Muscle of leg (tissue), 16 donors: ENCODE results near the gene GDF10. TPM values are rescaled to one million over a fixed set of nuclear protein-coding genes. Genes with fewer than 3 reads are reported as not detected.

Experiments
- DNase-seq: peaks from one replicate; pipeline ENCODE4 v3.0.0; 2013
- H3K27ac ChIP-seq: one replicate; pipeline ENCODE4 v1.5.1; 2013; ENCODE audit warnings: mild to moderate bottlenecking, low read length, control low read depth
- H3K27me3 ChIP-seq: one replicate; pipeline ENCODE4 v1.6.1; 2013; ENCODE audit warnings: low read length; ENCODE audit not compliant: control insufficient read depth, insufficient read depth
- H3K36me3 ChIP-seq: one replicate; pipeline ENCODE4 v1.6.1; 2013; ENCODE audit warnings: low read length; ENCODE audit not compliant: control insufficient read depth, insufficient read depth
- H3K4me1 ChIP-seq: one replicate; pipeline ENCODE4 v1.6.1; 2013; ENCODE audit warnings: low read length; ENCODE audit not compliant: control insufficient read depth, insufficient read depth
- H3K4me3 ChIP-seq: one replicate; pipeline ENCODE4 v1.5.1; 2013; ENCODE audit warnings: low read length, control low read depth
- H3K9me3 ChIP-seq: replicated peaks from 2 replicates; pipeline ENCODE4 v1.6.1; 2013; ENCODE audit warnings: low read depth, low read length; ENCODE audit not compliant: control insufficient read depth
- WGBS: methylation state at CpG from one replicate; pipeline ENCODE4 v1.1.5; 2013; ENCODE audit warnings: missing lambda C conversion rate; ENCODE audit not compliant: insufficient coverage; 5-methylcytosine and 5-hydroxymethylcytosine counted together
- long read RNA-seq, 11 donors: transcript quantifications; one replicate each; lab custom pipeline, GENCODE V29; 2026
- polyA plus RNA-seq, 8 donors: library from polyadenylated mRNA; unstranded; fragments of 120-200 nt; gene quantifications; one replicate each; pipeline versions ENCODE4 v1.2.1 to v1.2.3, GENCODE V29; 2013; ENCODE audit warnings: inconsistent platforms in 1 of 8, low replicate concordance in 1 of 8; ENCODE audit not compliant: insufficient read length in 8 of 8, insufficient read depth in 1 of 8
- total RNA-seq: library from RNA; stranded (reverse); fragments of 120-200 nt; gene quantifications from one replicate; pipeline ENCODE4 v1.2.4, GENCODE V29; 2013

The GDF10 gene, protein sequence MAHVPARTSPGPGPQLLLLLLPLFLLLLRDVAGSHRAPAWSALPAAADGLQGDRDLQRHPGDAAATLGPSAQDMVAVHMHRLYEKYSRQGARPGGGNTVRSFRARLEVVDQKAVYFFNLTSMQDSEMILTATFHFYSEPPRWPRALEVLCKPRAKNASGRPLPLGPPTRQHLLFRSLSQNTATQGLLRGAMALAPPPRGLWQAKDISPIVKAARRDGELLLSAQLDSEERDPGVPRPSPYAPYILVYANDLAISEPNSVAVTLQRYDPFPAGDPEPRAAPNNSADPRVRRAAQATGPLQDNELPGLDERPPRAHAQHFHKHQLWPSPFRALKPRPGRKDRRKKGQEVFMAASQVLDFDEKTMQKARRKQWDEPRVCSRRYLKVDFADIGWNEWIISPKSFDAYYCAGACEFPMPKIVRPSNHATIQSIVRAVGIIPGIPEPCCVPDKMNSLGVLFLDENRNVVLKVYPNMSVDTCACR
- 0.98 TPM for total RNA-seq
- polyA plus RNA-seq, result 1 to 10 TPM in 3 of 8 donors, under 1 TPM in 5; 0.08 to 6.1 (median 0.91) TPM
- long read RNA-seq, donor 1, result 0 reads
- long read RNA-seq, donor 2, partial matches to known transcripts, result 0 of 1 reads
- long read RNA-seq, donor 2, other reads (novel, unspliced or antisense), result 0 of 1 reads
- long read RNA-seq, donor 3, result 0 reads
- long read RNA-seq, donor 4, result 0 reads
- long read RNA-seq, donor 5, partial matches to known transcripts, result 0 of 3 reads
- long read RNA-seq, donor 5, other reads (novel, unspliced or antisense), result 0 of 3 reads
- long read RNA-seq, donor 6, result 0 reads
- long read RNA-seq, donor 7, result 0 reads
- long read RNA-seq, donor 8, result 0 reads
- long read RNA-seq, donor 9, result 0 reads
- long read RNA-seq, donor 10, result 0 reads
- long read RNA-seq, donor 11, result 0 reads

DNA sequence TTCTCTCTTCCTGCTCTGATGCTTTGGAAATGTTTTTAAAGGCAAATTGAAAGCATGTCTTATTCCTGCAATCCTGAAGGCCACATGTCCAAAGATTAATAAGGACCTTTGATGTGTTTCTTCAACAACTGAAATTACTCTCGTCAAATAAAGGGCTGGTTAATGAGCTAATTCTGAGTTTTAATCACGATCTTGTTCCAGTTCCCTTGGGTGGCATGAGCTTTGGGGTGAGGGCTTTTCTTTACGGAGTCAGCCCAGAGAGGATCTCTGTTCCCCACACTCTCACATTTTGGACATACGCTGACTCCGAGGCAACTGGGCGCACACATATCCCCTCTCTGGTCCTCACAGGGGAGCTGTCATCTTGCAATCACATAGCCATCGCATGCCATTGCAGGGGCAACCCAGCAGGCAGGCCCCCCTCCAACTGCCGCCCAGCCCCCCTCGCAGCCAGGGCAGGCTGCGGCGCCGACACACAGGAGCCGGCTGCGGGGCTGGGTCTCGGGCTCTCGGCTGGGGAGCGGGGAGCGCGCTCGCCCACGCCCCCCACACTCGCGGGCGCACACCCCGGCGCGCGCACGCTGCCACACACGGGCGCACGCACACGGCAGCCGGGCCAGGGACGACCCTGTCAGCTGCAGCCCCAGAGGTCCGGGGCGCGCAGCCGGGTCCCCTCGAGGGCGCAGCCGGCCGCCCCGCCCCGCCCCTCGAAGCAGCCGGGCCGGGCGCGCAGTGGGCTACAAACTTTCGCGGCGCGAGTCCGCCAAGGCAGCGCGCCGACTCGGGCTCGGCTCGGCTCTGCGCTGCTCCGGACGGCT is at the start of gene GDF10:
Gene GDF10 (plus strand): TSS at position 587 of the 818 bp plus-strand sequence. CDS start 455 bp downstream, outside the sequence.
- 1% methylated on average over 59 of the region's 64 CpGs for WGBS
- no peaks in the 10 kb centered on the region for H3K9me3 ChIP-seq
- peak; percentile 21 for DNase-seq
- H3K4me1 ChIP-seq, result peaks cover 19% of the 10 kb centered on the region
- peak within 1 kb of the TSS; percentile 33 for H3K4me3 ChIP-seq
- no peak within 1 kb of the TSS for H3K27ac ChIP-seq
- H3K27me3 ChIP-seq, result peaks cover 52% of the 10 kb centered on the region
- no peaks in the 10 kb centered on the region for H3K36me3 ChIP-seq

DNA sequence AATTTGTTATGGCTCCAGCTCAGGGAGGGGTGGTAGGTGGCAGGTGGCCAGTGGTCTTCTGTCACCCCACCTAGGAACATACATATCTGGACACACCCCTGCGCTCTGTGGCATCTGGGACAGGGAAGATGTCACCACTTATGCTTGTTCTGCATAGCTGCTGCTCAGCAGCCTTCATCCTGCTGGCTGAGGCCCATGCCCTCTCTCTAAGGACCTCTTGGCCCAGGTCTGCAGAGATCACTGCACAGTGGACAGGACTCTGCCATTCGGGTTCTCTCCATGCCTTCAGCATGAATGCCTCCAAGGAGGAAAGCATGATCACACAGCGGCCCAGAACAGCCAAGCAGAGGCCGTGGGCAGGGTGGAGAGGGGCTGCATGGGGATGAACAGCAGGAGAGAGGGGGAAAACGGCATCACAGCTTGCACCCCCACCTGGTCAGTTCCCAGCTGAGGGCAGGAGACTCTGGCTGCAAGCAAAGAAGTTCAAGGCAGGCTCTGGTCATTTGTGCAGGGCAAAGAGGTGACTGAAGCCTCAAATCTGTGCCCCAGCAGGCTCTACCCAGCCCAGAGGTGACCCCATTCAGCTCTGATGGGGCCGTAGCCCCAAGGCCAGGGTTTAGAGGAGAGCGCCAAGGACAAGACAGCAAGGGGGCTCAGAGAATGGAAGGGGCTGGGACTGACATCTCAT is 47.8 kb upstream of the GDF10 start:
- Histone ChIP-seq H3K36me3 (no peaks in the 10 kb centered on the region), H3K4me3 (no peak overlapping the region), H3K4me1 (peaks cover 18% of the 10 kb centered on the region), H3K9me3 (no peaks in the 10 kb centered on the region), H3K27me3 (peaks cover 10% of the 10 kb centered on the region), H3K27ac (no peak overlapping the region)
- WGBS, result 75% methylated on average over 7 of the region's 7 CpGs
- no peak for DNase-seq

DNA sequence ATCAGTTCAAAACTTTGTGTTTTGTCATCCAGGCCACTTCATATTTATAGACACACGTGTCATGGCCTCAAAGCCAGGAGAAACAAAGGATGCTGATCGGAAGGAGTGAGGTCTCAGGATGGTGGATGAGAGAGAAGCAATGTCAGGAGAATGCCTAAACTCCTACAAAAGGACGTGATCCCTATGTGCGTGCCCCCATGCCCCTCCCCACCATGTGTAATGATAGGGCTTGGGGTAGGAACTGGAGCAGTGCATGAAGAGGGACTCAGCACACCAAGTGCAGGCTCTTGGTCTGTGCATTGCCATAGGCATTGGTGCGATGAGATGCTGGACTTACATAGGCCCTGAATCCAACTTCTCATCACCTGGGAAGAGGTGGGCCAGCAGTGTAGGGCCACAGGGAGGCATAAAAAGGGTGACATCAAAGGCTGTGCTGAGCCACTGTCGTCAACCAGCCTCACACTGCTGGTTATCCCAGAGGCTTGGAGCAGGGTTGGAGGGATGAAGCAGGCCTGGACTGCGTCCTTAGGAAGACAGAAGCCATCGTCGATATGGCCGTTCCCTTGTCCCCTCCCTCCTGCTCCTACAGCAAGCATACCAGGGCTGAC is 46.9 kb upstream of the GDF10 start:
- Histone ChIP-seq H3K4me3 (no peak overlapping the region), H3K36me3 (no peaks in the 10 kb centered on the region), H3K9me3 (no peaks in the 10 kb centered on the region), H3K27ac (no peak overlapping the region), H3K27me3 (peaks cover 10% of the 10 kb centered on the region), H3K4me1 (peaks cover 18% of the 10 kb centered on the region)
- 85% methylated on average over 4 of the region's 10 CpGs for WGBS
- DNase-seq, result no peak

DNA sequence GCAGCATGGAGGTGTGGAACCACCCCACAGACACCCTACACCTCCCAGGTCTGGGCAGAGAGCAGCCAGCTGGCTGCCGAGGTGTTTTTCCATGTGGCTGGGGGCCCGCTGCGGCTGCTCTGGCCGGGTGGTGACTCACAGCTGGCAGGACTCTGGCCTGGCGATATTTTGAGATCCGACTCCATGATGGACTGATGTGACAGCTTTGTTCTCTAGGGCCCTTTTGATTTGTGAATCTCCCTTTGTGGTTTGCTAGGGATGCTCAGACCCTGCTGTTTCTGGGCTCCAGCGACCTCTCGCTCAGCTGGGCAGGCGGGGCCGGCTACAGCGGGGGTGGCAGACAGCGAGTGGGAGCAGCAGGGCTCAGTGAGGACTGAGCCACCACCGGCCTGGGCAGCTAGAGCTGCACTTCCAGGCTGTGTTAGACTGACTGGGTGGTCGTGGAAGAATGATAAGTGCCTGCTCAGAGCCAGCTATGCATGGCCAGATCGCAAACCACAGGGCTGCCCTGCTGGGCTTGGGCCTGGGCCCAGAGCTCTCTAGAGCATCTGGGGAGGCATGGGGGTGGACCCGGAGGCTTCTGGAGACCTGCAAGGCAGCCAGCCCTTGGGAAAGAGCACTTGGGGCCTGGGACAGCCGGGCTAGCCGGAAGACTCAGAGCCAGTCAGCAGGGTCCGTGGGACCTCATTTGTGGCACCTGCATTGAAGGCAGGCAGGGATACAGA is 46.2 kb upstream of the GDF10 start:
- Histone ChIP-seq H3K36me3 (no peaks in the 10 kb centered on the region), H3K4me3 (no peak overlapping the region), H3K27ac (no peak overlapping the region)

DNA sequence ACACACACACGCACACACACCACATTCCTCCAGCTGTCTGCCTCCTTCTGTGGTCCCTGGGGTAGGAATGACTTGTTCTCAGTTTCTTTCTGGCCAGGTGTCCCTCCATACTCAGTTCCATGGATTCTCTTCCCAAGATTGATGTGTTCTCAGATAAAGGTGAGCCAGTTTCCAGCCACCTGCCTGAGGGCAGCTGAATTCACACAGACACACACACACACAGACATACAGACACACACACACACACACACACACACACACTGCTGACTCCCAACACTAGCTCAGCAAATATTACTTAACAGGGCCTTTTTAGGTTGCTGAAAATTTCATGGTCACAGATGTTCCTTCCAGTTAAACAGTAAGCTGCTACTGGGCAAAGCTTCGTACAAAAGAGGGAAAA is 45.4 kb upstream of the GDF10 start:
- Histone ChIP-seq H3K4me1 (peaks cover 18% of the 10 kb centered on the region), H3K4me3 (no peak overlapping the region), H3K27ac (no peak overlapping the region), H3K36me3 (no peaks in the 10 kb centered on the region), H3K9me3 (no peaks in the 10 kb centered on the region), H3K27me3 (peaks cover 10% of the 10 kb centered on the region)
- DNase-seq, result no peak
- WGBS, result 64% methylated on average over 1 of the region's 2 CpGs

More for the DNA sequence above, 46.2 kb upstream of the GDF10 start:
- peaks cover 9% of the 10 kb centered on the region for H3K27me3 ChIP-seq
- 68% methylated on average over 13 of the region's 19 CpGs for WGBS
- H3K4me1 ChIP-seq, result peaks cover 18% of the 10 kb centered on the region
- DNase-seq, result peak; percentile 27
- no peaks in the 10 kb centered on the region for H3K9me3 ChIP-seq

DNA sequence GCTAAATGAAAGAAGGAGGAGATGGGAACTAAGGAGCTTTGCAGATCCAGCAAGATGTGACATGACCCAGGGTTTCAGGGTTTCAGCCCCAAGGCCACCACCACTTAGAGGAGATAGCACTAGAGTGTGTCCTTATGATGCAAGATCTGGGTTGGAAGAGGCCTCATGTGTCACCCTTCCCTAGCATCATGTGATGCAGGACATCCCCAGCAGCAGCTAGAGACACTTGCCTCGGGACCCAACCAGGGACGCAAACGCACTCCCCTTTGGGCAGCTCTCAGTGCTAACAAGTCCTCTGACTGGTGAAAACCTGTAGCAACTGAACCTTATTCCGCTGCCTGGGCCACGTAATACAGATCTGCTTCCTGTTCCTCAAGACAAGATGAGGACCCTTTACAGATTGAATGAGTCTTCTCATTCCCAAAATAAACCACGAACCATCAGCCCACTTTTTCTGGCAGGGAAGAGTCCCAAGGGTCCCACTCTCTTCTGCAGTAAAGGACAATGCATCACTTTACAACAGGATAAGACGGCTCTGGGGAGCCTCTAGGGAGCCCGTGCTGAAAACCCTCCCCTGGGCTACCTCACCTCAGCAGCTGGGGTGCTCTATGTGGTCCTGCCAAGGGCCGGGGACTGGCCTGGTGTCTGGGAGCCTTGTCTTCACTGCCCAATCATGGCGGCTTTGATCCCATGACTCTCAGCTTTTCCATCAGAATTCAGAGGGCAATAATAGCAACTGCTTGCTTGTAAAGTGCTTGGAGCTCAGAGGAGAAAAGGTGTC is 44.8 kb upstream of the GDF10 start:
- 50% methylated on average over 9 of the region's 10 CpGs for WGBS
- H3K4me3 ChIP-seq, result no peak overlapping the region
- no peaks in the 10 kb centered on the region for H3K36me3 ChIP-seq
- H3K9me3 ChIP-seq, result no peaks in the 10 kb centered on the region
- peak; percentile 33 for DNase-seq
- peaks cover 18% of the 10 kb centered on the region for H3K4me1 ChIP-seq
- H3K27ac ChIP-seq, result no peak overlapping the region
- H3K27me3 ChIP-seq, result peaks cover 10% of the 10 kb centered on the region

DNA sequence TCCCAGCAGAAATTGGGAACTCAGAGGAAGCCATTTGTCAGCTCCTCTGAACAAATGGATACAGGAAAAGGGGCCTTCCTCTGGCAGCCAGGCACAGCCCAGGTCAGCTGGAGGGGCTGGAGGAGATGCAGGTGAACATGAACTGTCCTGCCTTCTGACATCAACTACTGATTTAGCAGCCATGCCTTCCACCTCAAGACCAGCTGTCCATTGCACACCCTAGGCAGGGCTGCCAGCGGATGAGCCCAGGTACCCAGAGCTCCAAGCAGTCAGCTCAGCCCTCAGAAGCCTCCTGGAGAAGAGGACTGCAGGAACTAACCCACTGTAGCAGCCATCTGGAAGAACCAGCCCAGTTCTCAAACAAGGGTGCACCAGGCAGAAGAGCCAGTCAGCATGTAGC is 44.1 kb upstream of the GDF10 start:
- Histone ChIP-seq H3K4me3 (no peak overlapping the region), H3K4me1 (peaks cover 18% of the 10 kb centered on the region), H3K36me3 (no peaks in the 10 kb centered on the region), H3K27me3 (peaks cover 12% of the 10 kb centered on the region), H3K27ac (no peak overlapping the region), H3K9me3 (no peaks in the 10 kb centered on the region)
- WGBS, result 100% methylated on average over 1 of the region's 1 CpG
- DNase-seq, result no peak

DNA sequence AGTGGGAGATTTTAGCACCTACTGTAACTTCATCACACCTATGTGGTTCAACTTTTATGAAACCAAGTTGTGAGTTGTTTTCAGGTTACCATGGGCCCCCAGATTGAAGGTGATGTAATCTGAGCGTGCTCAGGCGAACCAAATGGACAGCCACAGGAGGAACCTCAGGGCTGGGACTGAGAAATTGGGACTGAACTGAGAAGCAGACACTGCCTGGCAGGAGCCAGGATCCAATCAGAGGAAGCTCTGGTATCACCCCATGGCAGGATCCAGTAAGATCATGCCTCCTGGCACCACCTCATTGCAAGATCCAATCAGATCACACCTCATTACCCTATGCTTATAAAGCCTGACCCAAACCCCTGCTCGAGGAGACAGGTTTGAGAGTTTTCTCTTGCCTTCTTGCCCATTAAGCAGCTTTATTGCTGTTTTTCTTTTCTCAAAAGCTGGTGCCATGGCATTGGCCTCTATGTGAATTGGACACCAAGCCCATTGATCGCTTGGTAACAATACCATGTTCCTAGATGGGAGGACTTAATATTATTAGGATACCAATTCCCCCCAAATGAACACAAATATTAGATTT is 43.2 kb upstream of the GDF10 start:
- 43% methylated on average over 3 of the region's 4 CpGs for WGBS
- no peak for DNase-seq
- peaks cover 12% of the 10 kb centered on the region for H3K27me3 ChIP-seq
- no peaks in the 10 kb centered on the region for H3K9me3 ChIP-seq
- H3K36me3 ChIP-seq, result no peaks in the 10 kb centered on the region
- H3K27ac ChIP-seq, result no peak overlapping the region
- H3K4me1 ChIP-seq, result peaks cover 18% of the 10 kb centered on the region
- no peak overlapping the region for H3K4me3 ChIP-seq
